ENCODE data around the gene OR2T35.

DNA sequence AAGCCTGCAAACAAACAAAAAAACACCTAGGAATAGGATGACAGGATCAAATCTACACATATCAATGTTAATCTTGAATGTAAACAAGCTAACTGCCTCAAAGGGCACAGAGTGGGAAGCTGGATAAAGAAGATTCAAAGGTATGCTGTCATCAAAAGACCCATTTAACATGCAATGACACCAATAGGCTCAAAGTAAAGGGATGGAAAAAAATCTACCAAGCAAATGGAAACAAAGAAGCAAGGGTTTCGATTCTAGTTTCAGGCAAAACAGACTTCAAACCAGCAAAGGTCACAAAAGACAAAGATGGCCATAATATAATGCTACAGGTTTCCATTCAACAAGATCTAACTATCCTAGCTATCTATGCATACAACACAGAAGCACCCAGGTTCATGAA, 31.3 kb downstream of the OR2T35 start:
- TF ChIP-seq, protein P1, sequence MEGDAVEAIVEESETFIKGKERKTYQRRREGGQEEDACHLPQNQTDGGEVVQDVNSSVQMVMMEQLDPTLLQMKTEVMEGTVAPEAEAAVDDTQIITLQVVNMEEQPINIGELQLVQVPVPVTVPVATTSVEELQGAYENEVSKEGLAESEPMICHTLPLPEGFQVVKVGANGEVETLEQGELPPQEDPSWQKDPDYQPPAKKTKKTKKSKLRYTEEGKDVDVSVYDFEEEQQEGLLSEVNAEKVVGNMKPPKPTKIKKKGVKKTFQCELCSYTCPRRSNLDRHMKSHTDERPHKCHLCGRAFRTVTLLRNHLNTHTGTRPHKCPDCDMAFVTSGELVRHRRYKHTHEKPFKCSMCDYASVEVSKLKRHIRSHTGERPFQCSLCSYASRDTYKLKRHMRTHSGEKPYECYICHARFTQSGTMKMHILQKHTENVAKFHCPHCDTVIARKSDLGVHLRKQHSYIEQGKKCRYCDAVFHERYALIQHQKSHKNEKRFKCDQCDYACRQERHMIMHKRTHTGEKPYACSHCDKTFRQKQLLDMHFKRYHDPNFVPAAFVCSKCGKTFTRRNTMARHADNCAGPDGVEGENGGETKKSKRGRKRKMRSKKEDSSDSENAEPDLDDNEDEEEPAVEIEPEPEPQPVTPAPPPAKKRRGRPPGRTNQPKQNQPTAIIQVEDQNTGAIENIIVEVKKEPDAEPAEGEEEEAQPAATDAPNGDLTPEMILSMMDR (IDR thresholded peaks at IDR 0.05; ENCODE audit: insufficient read depth, low read depth, low read length): no peak
- no peak for TF ChIP-seq EZH2 (IDR thresholded peaks at IDR 0.05; ENCODE audit: insufficient read depth, low read length)
